H9 (cell line): ENCODE measurements around the gene DUSP5. TPM values are rescaled to one million over a fixed set of nuclear protein-coding genes. Genes with fewer than 3 reads are reported as not detected.

ENCODE experiments used
- DNase-seq: peaks from one replicate; pipeline ENCODE4 v3.0.0-alpha.2; 2017
- H2AFZ ChIP-seq: one replicate; pipeline ENCODE4 v1.6.1; 2013; ENCODE audit warnings: mild to moderate bottlenecking, low read length, control low read depth, moderate library complexity
- H2AK5ac ChIP-seq: 2 replicates; pipeline ENCODE4 v1.6.1; 2013; ENCODE audit warnings: low read length, control low read depth, mixed read lengths; ENCODE audit not compliant: insufficient read length
- H2BK120ac ChIP-seq: one replicate; pipeline ENCODE4 v1.6.1; 2013; ENCODE audit warnings: low read depth, mild to moderate bottlenecking, low read length, control low read depth, inconsistent platforms; ENCODE audit not compliant: poor library complexity, severe bottlenecking
- H2BK12ac ChIP-seq: 2 replicates; pipeline ENCODE4 v1.6.1; 2013; ENCODE audit warnings: low read length, control low read depth, mixed read lengths, low read depth; ENCODE audit not compliant: insufficient read length
- H2BK15ac ChIP-seq: 2 replicates; pipeline ENCODE4 v1.6.1; 2013; ENCODE audit warnings: low read depth, low read length, control low read depth
- H2BK20ac ChIP-seq: one replicate; pipeline ENCODE4 v1.6.1; 2013; ENCODE audit warnings: low read depth, mild to moderate bottlenecking, low read length, control low read depth, inconsistent platforms; ENCODE audit not compliant: poor library complexity, severe bottlenecking
- H2BK5ac ChIP-seq: 2 replicates; pipeline ENCODE4 v1.6.1; 2013; ENCODE audit warnings: low read length, control low read depth, mixed read lengths; ENCODE audit not compliant: insufficient read length
- H3K14ac ChIP-seq: 2 replicates; pipeline ENCODE4 v1.6.1; 2013; ENCODE audit warnings: low read length, control low read depth; ENCODE audit not compliant: insufficient read depth
- H3K18ac ChIP-seq: 2 replicates; pipeline ENCODE4 v1.6.1; 2013; ENCODE audit warnings: low read depth, mild to moderate bottlenecking, mixed read lengths, low read length, control low read depth; ENCODE audit not compliant: insufficient read length
- H3K23ac ChIP-seq: 2 replicates; pipeline ENCODE4 v1.6.1; 2013; ENCODE audit warnings: low read length, control low read depth, mixed read lengths, low read depth; ENCODE audit not compliant: insufficient read length
- H3K23me2 ChIP-seq: 2 replicates; pipeline ENCODE4 v1.6.1; 2013; ENCODE audit warnings: low read depth, mild to moderate bottlenecking, mixed read lengths, low read length, control low read depth; ENCODE audit not compliant: insufficient read length, poor library complexity, severe bottlenecking
- H3K27ac ChIP-seq: 2 replicates; pipeline ENCODE4 v1.5.1; 2013; ENCODE audit warnings: low read length, control low read depth, mixed read lengths, low read depth; ENCODE audit not compliant: insufficient read length
- H3K27me3 ChIP-seq: 2 replicates; pipeline ENCODE4 v1.6.1; 2013; ENCODE audit warnings: low read length, control low read depth, inconsistent platforms; ENCODE audit not compliant: insufficient read depth
- H3K4ac ChIP-seq: 2 replicates; pipeline ENCODE4 v1.6.1; 2013; ENCODE audit warnings: low read depth, mild to moderate bottlenecking, control low read depth, inconsistent platforms, low read length, moderate library complexity
- H3K4me1 ChIP-seq: 2 replicates; pipeline ENCODE4 v1.6.1; 2013; ENCODE audit warnings: low read length, control low read depth, inconsistent platforms; ENCODE audit not compliant: insufficient read depth
- H3K4me2 ChIP-seq: 2 replicates; pipeline ENCODE4 v1.6.1; 2013; ENCODE audit warnings: low read length, control low read depth, mixed read lengths; ENCODE audit not compliant: insufficient read length, insufficient read depth
- H3K56ac ChIP-seq: 2 replicates; pipeline ENCODE4 v1.6.1; 2013; ENCODE audit warnings: low read depth, mild to moderate bottlenecking, mixed read lengths, low read length, control low read depth; ENCODE audit not compliant: insufficient read length
- H3K79me1 ChIP-seq: 2 replicates; pipeline ENCODE4 v1.6.1; 2013; ENCODE audit warnings: low read depth, mild to moderate bottlenecking, moderate library complexity, low read length, control low read depth, inconsistent platforms; ENCODE audit not compliant: insufficient read depth, poor library complexity, severe bottlenecking
- H3K79me2 ChIP-seq: 2 replicates; pipeline ENCODE4 v1.6.1; 2013; ENCODE audit warnings: low read length, control low read depth, inconsistent platforms; ENCODE audit not compliant: insufficient read depth
- H3K9ac ChIP-seq: 2 replicates; pipeline ENCODE4 v1.6.1; 2013; ENCODE audit warnings: low read length, control low read depth, mixed read lengths; ENCODE audit not compliant: insufficient read length; ENCODE audit errors: extremely low read depth
- H3K9me3 ChIP-seq: one replicate; pipeline ENCODE4 v1.6.1; 2013; ENCODE audit warnings: low read depth, low read length, inconsistent platforms; ENCODE audit not compliant: control insufficient read depth
- H3T11ph ChIP-seq: one replicate; pipeline ENCODE4 v1.6.1; 2013; ENCODE audit warnings: mild to moderate bottlenecking, low read length, control low read depth, inconsistent platforms
- H4K20me1 ChIP-seq: one replicate; pipeline ENCODE4 v1.6.1; 2013; ENCODE audit not compliant: control insufficient read depth, insufficient read length, insufficient read depth
- H4K5ac ChIP-seq: 2 replicates; pipeline ENCODE4 v1.6.1; 2013; ENCODE audit warnings: low read depth, mild to moderate bottlenecking, mixed read lengths, low read length, control low read depth; ENCODE audit not compliant: insufficient read length
- H4K8ac ChIP-seq: replicated peaks from 2 replicates; pipeline ENCODE4 v1.6.1; 2013; ENCODE audit warnings: low read length, control low read depth, mixed read lengths, low read depth; ENCODE audit not compliant: insufficient read length
- H4K91ac ChIP-seq: 2 replicates; pipeline ENCODE4 v1.6.1; 2013; ENCODE audit warnings: low read depth, mild to moderate bottlenecking, moderate library complexity, mixed read lengths, low read length, control low read depth; ENCODE audit not compliant: insufficient read length
- H3K27ac Mint-ChIP-seq, 3 experiments: 2 replicates in 2 of 3; 3 replicates in 1 of 3; pipeline ENCODE4 v1.8.0; 2020 to 2021; ENCODE audit warnings: mixed read lengths in 3 of 3, mild to moderate bottlenecking in 1 of 3, moderate library complexity in 1 of 3
- H3K27me3 Mint-ChIP-seq: 2 replicates; pipeline ENCODE4 v1.8.0; 2021; ENCODE audit warnings: low read depth, mild to moderate bottlenecking, moderate library complexity, mixed read lengths
- H3K36me3 Mint-ChIP-seq, 3 experiments: 2 replicates in 2 of 3; 3 replicates in 1 of 3; pipeline ENCODE4 v1.8.0; 2020 to 2021; ENCODE audit warnings: low read depth in 3 of 3, mixed read lengths in 3 of 3; ENCODE audit not compliant: insufficient read depth in 1 of 3
- H3K4me1 Mint-ChIP-seq, 2 experiments: 2 replicates each; pipeline ENCODE4 v1.8.0; 2020; ENCODE audit warnings: mixed read lengths in 2 of 2
- H3K4me3 Mint-ChIP-seq, 2 experiments: 2 replicates in 1 of 2; 3 replicates in 1 of 2; pipeline ENCODE4 v1.8.0; 2020 to 2021; ENCODE audit warnings: mild to moderate bottlenecking in 2 of 2, mixed read lengths in 2 of 2, moderate library complexity in 1 of 2
- H3K9me3 Mint-ChIP-seq, 2 experiments: 2 replicates in 1 of 2; 3 replicates in 1 of 2; pipeline ENCODE4 v1.8.0; 2020; ENCODE audit warnings: mild to moderate bottlenecking in 2 of 2, mixed read lengths in 2 of 2, moderate library complexity in 1 of 2
- WGBS: extraction: QIAGEN DNeasy Blood & Tissue Kit; methylation state at CpG from one replicate; pipeline ENCODE4 v1.1.7; 2013; ENCODE audit warnings: missing lambda C conversion rate, low lambda C conversion rate, mixed read lengths; ENCODE audit not compliant: insufficient read length; ENCODE audit errors: extremely low coverage; 5-methylcytosine and 5-hydroxymethylcytosine counted together
- total RNA-seq: library from RNA; stranded (reverse); gene quantifications from 2 replicates; pipeline ENCODE4 v1.2.1, GENCODE V29; 2021
- TF ChIP-seq, protein P1 (sequence below): fragments of 200-600 bp; sonication (generic); conservative IDR thresholded peaks from 3 replicates; pipeline ENCODE4 v1.8.0; 2021; ENCODE audit warnings: antibody characterized with exemption, mild to moderate bottlenecking

Gene DUSP5
- total RNA-seq, 1 experiment from 2014 or later = 29.3 TPM

DNA sequence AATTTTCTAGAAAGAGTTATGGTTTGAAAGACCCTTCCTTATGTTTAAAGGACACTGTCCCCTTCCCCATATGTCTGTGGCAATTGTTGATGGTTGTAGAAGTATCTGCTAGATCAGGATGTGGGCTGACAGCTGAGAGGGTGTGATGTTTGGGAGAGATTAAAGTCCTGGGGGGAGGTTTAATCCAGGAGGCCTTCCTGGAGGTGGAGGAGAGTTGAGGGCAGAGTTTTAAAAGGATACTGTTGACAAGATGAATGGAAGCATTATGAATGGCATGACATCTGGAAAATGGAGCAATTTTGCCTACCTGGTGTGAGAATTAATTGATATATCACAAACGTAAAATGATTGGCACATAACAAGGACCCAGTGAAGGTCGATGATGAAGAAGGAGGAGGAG, 36.9 kb downstream of the DUSP5 start:
- no peaks in the 10 kb centered on the region for H3K79me1 ChIP-seq
- no peak overlapping the region for H3K9ac ChIP-seq
- H2BK120ac ChIP-seq = no peak overlapping the region
- H3K27me3 ChIP-seq = no peaks in the 10 kb centered on the region; the same call in 1 of the 2 replicates
- H3K18ac ChIP-seq = no peak overlapping the region
- Mint-ChIP-seq H3K27me3 (no peaks in the 10 kb centered on the region), H3K4me1 (peaks cover 23 to 24% of the 10 kb centered on the region in 2 experiments), H3K27ac (peak overlapping the region in 1 of 3 experiments; percentile 17; a peak in 1 of 7 replicates), H3K9me3 (no peaks in the 10 kb centered on the region; a peak in 1 of 5 replicates), H3K4me3 (no peak overlapping the region), H3K36me3 (no peaks in the 10 kb centered on the region)
- H4K8ac ChIP-seq = no peak overlapping the region
- no peak overlapping the region for H2BK12ac ChIP-seq
- H3K4me1 ChIP-seq = peaks cover 4% of the 10 kb centered on the region; the same call in 1 of the 2 replicates
- H3K23ac ChIP-seq = no peak overlapping the region
- no peak overlapping the region for H4K91ac ChIP-seq
- H2AK5ac ChIP-seq = no peak overlapping the region
- no peak overlapping the region for H4K5ac ChIP-seq
- no peaks in the 10 kb centered on the region for H3K79me2 ChIP-seq
- H3K9me3 ChIP-seq = no peaks in the 10 kb centered on the region
- TF ChIP-seq, protein P1, sequence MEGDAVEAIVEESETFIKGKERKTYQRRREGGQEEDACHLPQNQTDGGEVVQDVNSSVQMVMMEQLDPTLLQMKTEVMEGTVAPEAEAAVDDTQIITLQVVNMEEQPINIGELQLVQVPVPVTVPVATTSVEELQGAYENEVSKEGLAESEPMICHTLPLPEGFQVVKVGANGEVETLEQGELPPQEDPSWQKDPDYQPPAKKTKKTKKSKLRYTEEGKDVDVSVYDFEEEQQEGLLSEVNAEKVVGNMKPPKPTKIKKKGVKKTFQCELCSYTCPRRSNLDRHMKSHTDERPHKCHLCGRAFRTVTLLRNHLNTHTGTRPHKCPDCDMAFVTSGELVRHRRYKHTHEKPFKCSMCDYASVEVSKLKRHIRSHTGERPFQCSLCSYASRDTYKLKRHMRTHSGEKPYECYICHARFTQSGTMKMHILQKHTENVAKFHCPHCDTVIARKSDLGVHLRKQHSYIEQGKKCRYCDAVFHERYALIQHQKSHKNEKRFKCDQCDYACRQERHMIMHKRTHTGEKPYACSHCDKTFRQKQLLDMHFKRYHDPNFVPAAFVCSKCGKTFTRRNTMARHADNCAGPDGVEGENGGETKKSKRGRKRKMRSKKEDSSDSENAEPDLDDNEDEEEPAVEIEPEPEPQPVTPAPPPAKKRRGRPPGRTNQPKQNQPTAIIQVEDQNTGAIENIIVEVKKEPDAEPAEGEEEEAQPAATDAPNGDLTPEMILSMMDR = no peak
- H3K23me2 ChIP-seq = peaks cover 2% of the 10 kb centered on the region
- H4K20me1 ChIP-seq = no peaks in the 10 kb centered on the region
- no peak for DNase-seq
- no peak overlapping the region for H3K56ac ChIP-seq
- H2BK20ac ChIP-seq = no peak overlapping the region
- no peak overlapping the region for H2BK15ac ChIP-seq
- no CpG with 5 or more reads among the region's 2 CpGs for WGBS
- no peak overlapping the region for H2BK5ac ChIP-seq
- no peak overlapping the region for H3K4me2 ChIP-seq
- no peak overlapping the region for H3T11ph ChIP-seq
- H2AFZ ChIP-seq = no peak overlapping the region
- no peak overlapping the region for H3K4ac ChIP-seq
- H3K27ac ChIP-seq = no peak overlapping the region
- H3K14ac ChIP-seq = no peak overlapping the region
